ENCODE data around the gene FOXO1.

FOXO1 gene

GRCh38 chr13:40682449-40683240 is 16.2 kb upstream of the FOXO1 start:
- peak; percentile 69 for TF ChIP-seq CTCF (conservative IDR thresholded peaks at IDR 0.05; ENCODE audit: low read depth)
- no peak for DNase-seq (ENCODE audit: low spot score)
- ChIA-PET POLR2A (ENCODE audit: low non-redundant PET) (no interaction called here), CTCF (interaction anchor here (0.6 to 1.0 kb wide), 11 partner anchors 14 to 999 kb away, joined by 3 to 6 read pairs (median 3); no protein-coding TSS in a partner anchor)
- no peak overlapping the region for H3K27ac ChIP-seq

GRCh38 chr13:40681341-40682146 is 15.1 kb upstream of the FOXO1 start:
- CTCF ChIA-PET: interaction anchor here (1.5 kb wide), 1 partner anchor 899 kb away, joined by 4 read pairs; no protein-coding TSS in a partner anchor

GRCh38 chr13:40680659-40681323 is 14.3 kb upstream of the FOXO1 start:
- no peak for TF ChIP-seq CTCF (conservative IDR thresholded peaks at IDR 0.05; ENCODE audit: low read depth)
- CTCF ChIA-PET: interaction anchor here (1.5 kb wide), 1 partner anchor 898 kb away, joined by 4 read pairs; no protein-coding TSS in a partner anchor
- DNase-seq (ENCODE audit: low spot score): no peak
- H3K27ac ChIP-seq: no peak overlapping the region
- POLR2A ChIA-PET (ENCODE audit: low non-redundant PET): no interaction called here

More at GRCh38 chr13:40681341-40682146, 15.1 kb upstream of the FOXO1 start:
- no peak for DNase-seq (ENCODE audit: low spot score)
- POLR2A ChIA-PET (ENCODE audit: low non-redundant PET): no interaction called here
- no peak overlapping the region for H3K27ac ChIP-seq
- no peak for TF ChIP-seq CTCF (conservative IDR thresholded peaks at IDR 0.05; ENCODE audit: low read depth)

- POLR2A ChIA-PET (ENCODE audit: low non-redundant PET): no interaction called here
- no peak for DNase-seq (ENCODE audit: low spot score)
- no peak for TF ChIP-seq CTCF (conservative IDR thresholded peaks at IDR 0.05; ENCODE audit: low read depth)
- H3K27ac ChIP-seq: no peak overlapping the region
- CTCF ChIA-PET: no interaction called here
Observed at GRCh38 chr13:40679480-40679985, 13.1 kb upstream of the FOXO1 start.

- TF ChIP-seq CTCF (conservative IDR thresholded peaks at IDR 0.05; ENCODE audit: low read depth): no peak
- H3K27ac ChIP-seq: no peak overlapping the region
- DNase-seq (ENCODE audit: low spot score): no peak
- CTCF ChIA-PET: no interaction called here
- POLR2A ChIA-PET (ENCODE audit: low non-redundant PET): no interaction called here
Observed at GRCh38 chr13:40677064-40677463, 10.6 kb upstream of the FOXO1 start.

- ChIA-PET POLR2A (ENCODE audit: low non-redundant PET) (no interaction called here), CTCF (interaction anchor here (0.6 kb wide), 1 partner anchor 699 kb away, joined by 3 read pairs; no protein-coding TSS in a partner anchor)
- no peak for TF ChIP-seq CTCF (conservative IDR thresholded peaks at IDR 0.05; ENCODE audit: low read depth)
- no peak for DNase-seq (ENCODE audit: low spot score)
- H3K27ac ChIP-seq: no peak overlapping the region
Observed at GRCh38 chr13:40676007-40676406, 9.6 kb upstream of the FOXO1 start.
